ENCODE results near the gene FAT2. TPM values are rescaled to one million over a fixed set of nuclear protein-coding genes. Genes with fewer than 3 reads are reported as not detected.

The FAT2 gene
- under 0.01 TPM for total RNA-seq

- DNase-seq (ENCODE audit: low read depth in 2 of 3, low spot score in 2 of 3) = no peak
Measured at GRCh38 chr5:151591144-151591819, at the start of gene FAT2. Gene FAT2 (minus strand): TSS chr5:151591331. CDS start chr5:151568931, 22,400 bp downstream.

- DNase-seq (ENCODE audit: low read depth in 2 of 3, low spot score in 2 of 3) = no peak
Measured at GRCh38 chr5:151638619-151639018, 47.5 kb upstream of the FAT2 start.

- no peak for DNase-seq (ENCODE audit: low read depth in 2 of 3, low spot score in 2 of 3)
Measured at GRCh38 chr5:151637676-151638075, 46.5 kb upstream of the FAT2 start.

GRCh38 chr5:151633892-151634291, 42.8 kb upstream of the FAT2 start:
- no peak for DNase-seq (ENCODE audit: low read depth in 2 of 3, low spot score in 2 of 3)

GRCh38 chr5:151632941-151633340, 41.8 kb upstream of the FAT2 start:
- DNase-seq (ENCODE audit: low read depth in 2 of 3, low spot score in 2 of 3) = no peak

- no peak for DNase-seq (ENCODE audit: low read depth in 2 of 3, low spot score in 2 of 3)
Measured at GRCh38 chr5:151632524-151632923, 41.4 kb upstream of the FAT2 start.

GRCh38 chr5:151631941-151632340, 40.8 kb upstream of the FAT2 start:
- no peak for DNase-seq (ENCODE audit: low read depth in 2 of 3, low spot score in 2 of 3)

- DNase-seq (ENCODE audit: low read depth in 2 of 3, low spot score in 2 of 3) = no peak
Measured at GRCh38 chr5:151630088-151630487, 39.0 kb upstream of the FAT2 start.

- DNase-seq (ENCODE audit: low read depth in 2 of 3, low spot score in 2 of 3) = no peak
Measured at GRCh38 chr5:151628112-151628823, 37.1 kb upstream of the FAT2 start.

GRCh38 chr5:151627650-151628049, 36.5 kb upstream of the FAT2 start:
- DNase-seq (ENCODE audit: low read depth in 2 of 3, low spot score in 2 of 3) = no peak

GRCh38 chr5:151625285-151625684, 34.2 kb upstream of the FAT2 start:
- DNase-seq (ENCODE audit: low read depth in 2 of 3, low spot score in 2 of 3) = no peak

- no peak for DNase-seq (ENCODE audit: low read depth in 2 of 3, low spot score in 2 of 3)
Measured at GRCh38 chr5:151624476-151624875, 33.3 kb upstream of the FAT2 start.

- no peak for DNase-seq (ENCODE audit: low read depth in 2 of 3, low spot score in 2 of 3)
Measured at GRCh38 chr5:151622367-151623088, 31.4 kb upstream of the FAT2 start.

GRCh38 chr5:151620461-151620840, 29.3 kb upstream of the FAT2 start:
- DNase-seq (ENCODE audit: low read depth in 2 of 3, low spot score in 2 of 3) = no peak

- no peak for DNase-seq (ENCODE audit: low read depth in 2 of 3, low spot score in 2 of 3)
Measured at GRCh38 chr5:151619812-151620460, 28.8 kb upstream of the FAT2 start.

GRCh38 chr5:151618907-151619306, 27.8 kb upstream of the FAT2 start:
- no peak for DNase-seq (ENCODE audit: low read depth in 2 of 3, low spot score in 2 of 3)

- DNase-seq (ENCODE audit: low read depth in 2 of 3, low spot score in 2 of 3) = no peak
Measured at GRCh38 chr5:151617841-151618710, 26.9 kb upstream of the FAT2 start.

GRCh38 chr5:151617383-151617840, 26.3 kb upstream of the FAT2 start:
- DNase-seq (ENCODE audit: low read depth in 2 of 3, low spot score in 2 of 3) = no peak

GRCh38 chr5:151615431-151615830, 24.3 kb upstream of the FAT2 start:
- DNase-seq (ENCODE audit: low read depth in 2 of 3, low spot score in 2 of 3) = no peak

GRCh38 chr5:151614565-151614964, 23.4 kb upstream of the FAT2 start:
- no peak for DNase-seq (ENCODE audit: low read depth in 2 of 3, low spot score in 2 of 3)

All from hematopoietic multipotent progenitor cell (in vitro differentiated cells).